Thymus (tissue), 11 donors: ENCODE results near the gene RABL6. TPM values are rescaled to one million over a fixed set of nuclear protein-coding genes. Genes with fewer than 3 reads are reported as not detected.
"Not testable (repeated sequence)": the region's sequence is repeated elsewhere in the genome, so short reads cannot be mapped to it uniquely, and the experiment has no call there.

Experiments
- DNase-seq, 9 donors: peaks; one replicate each; pipeline ENCODE4 v3.0.0-alpha.2; 2013; ENCODE audit warnings: low spot score in 9 of 9, low read depth in 6 of 9, missing footprints in 1 of 9
- H3K27ac ChIP-seq, 2 donors: one replicate each; pipeline ENCODE4 v1.5.1; 2013; ENCODE audit warnings: control low read depth in 1 of 2, low read depth in 1 of 2, low read length in 1 of 2, mild to moderate bottlenecking in 1 of 2, moderate library complexity in 1 of 2
- H3K27me3 ChIP-seq, 2 donors: one replicate each; pipeline ENCODE4 v1.5.1; 2013; ENCODE audit warnings: low read length in 1 of 2; ENCODE audit not compliant: control insufficient read depth in 2 of 2, insufficient read depth in 1 of 2
- H3K36me3 ChIP-seq, 2 donors: one replicate each; pipeline ENCODE4 v1.5.1; 2013; ENCODE audit warnings: low read length in 1 of 2, mild to moderate bottlenecking in 1 of 2, moderate library complexity in 1 of 2; ENCODE audit not compliant: control insufficient read depth in 2 of 2, insufficient read depth in 2 of 2
- H3K4me1 ChIP-seq, 2 donors: one replicate each; pipeline ENCODE4 v1.5.1; 2013; ENCODE audit warnings: low read length in 2 of 2; ENCODE audit not compliant: control insufficient read depth in 2 of 2, insufficient read depth in 2 of 2
- H3K4me3 ChIP-seq, 2 donors: one replicate each; pipeline ENCODE4 v1.5.1; 2013; ENCODE audit warnings: low read length in 2 of 2, control low read depth in 1 of 2, mild to moderate bottlenecking in 1 of 2
- H3K9me3 ChIP-seq, 2 donors: one replicate each; pipeline ENCODE4 v1.5.1; 2013; ENCODE audit warnings: low read length in 1 of 2, mild to moderate bottlenecking in 1 of 2; ENCODE audit not compliant: control insufficient read depth in 2 of 2, insufficient read depth in 1 of 2
- WGBS: extraction: QIAGEN DNeasy Blood & Tissue Kit; methylation state at CpG from one replicate; pipeline ENCODE4 v1.1.7; 2013; 5-methylcytosine and 5-hydroxymethylcytosine counted together
- polyA plus RNA-seq: library from polyadenylated mRNA; stranded (reverse); fragments of 200-250 nt; gene quantifications from one replicate; pipeline ENCODE4 v1.2.3, GENCODE V29; 2013
- total RNA-seq: library from RNA; stranded (reverse); fragments of 120-200 nt; gene quantifications from one replicate; pipeline ENCODE4 v1.2.4, GENCODE V29; 2013
- donor health status: healthy.

The RABL6 gene
- total and polyA plus RNA-seq, 2 donors, result 43.4 to 55.1 TPM

DNA sequence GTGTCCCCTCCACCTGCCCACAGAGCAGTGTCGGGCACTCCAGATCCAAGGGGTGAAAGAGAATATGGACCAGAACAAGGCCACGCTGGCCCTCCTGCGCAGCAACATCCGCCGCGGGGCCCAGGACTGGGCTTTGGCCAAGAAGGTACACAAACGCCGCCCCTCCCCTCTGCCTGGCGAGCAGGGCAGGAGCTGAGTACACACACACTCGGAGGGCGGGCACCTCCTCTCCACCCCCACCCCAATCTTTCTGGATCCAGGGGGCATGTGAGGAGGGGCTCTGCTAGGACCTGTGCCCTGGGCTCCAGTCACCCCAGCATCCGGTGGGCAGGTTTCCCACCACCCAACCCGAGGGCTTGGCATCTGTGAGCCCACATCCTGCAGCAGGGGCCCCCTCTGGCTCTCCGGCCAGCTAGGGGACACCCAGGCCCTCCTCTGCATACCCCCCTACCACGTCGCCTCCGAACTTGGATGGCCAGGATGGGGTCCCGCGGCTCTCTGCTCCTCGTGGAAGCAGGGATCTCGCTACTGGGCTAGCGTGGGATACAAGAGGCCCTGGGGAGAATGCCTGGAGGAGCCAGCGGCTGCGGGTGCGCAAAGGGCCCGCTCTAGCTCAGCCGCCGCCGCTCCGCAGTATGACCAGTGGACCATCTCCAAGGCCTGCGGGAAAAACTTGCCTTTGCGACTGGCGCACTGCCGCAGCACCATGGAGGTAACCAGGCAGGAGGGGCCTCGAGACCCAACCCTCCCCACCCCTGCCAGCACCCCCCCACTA lies 8.5 kb upstream of the RABL6 start:
- Histone ChIP-seq H3K36me3 (peaks cover 4 to 6% of the 10 kb centered on the region in 2 donors), H3K4me3 (peak overlapping the region; percentile 44 to 55), H3K27ac (peak overlapping the region in 1 of 2 donors; percentile 89), H3K9me3 (peaks cover 0 to 10% of the 10 kb centered on the region in 2 donors), H3K4me1 (peaks cover 32 to 70% of the 10 kb centered on the region in 2 donors), H3K27me3 (peaks cover 0 to 35% of the 10 kb centered on the region in 2 donors)
- 32% methylated on average over 35 of the region's 35 CpGs for WGBS
- DNase-seq, result peak in 1 of 9 donors; percentile 47

DNA sequence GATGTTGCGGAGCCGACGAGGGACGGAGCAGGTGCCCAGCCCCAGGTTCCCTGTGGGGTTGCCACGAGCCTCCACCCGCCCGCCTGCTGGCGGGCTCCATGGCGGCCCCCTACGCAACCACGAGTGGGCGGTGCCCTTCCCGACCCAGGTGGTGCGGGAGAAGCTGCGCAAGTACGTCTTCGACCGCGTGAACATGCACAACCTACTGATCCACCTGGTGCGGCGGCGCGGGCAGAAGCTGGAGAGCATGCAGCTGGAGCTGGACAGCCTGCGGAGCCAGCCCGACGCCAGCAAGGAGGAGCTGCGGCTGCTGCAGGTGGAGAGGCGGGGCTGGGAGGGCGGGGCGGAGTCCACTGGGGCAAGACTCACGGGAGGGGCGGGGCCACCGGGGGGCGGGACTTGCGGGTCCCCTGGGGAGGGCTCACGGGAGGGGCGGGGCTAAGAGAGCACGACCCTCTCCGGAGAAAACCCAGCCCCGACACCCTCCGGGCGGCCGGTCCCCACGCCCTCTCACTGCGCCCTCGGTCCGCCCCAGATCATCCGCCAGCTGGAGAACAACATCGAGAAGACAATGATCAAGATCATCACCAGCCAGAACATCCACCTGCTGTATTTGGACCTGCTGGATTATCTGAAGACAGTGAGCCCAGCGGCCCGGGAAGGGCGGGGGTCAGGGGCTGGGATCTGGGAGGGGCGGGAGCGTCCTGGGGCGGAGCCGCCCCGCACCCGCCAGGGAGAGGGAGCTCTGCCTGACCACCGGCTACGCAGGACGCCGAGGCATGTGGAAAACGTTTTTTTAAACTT lies 7.7 kb upstream of the RABL6 start:
- Histone ChIP-seq H3K36me3 (no peaks in the 10 kb centered on the region), H3K27ac (peak overlapping the region; percentile 69 to 89), H3K9me3 (peaks cover 0 to 10% of the 10 kb centered on the region in 2 donors), H3K4me3 (peak overlapping the region; percentile 44 to 55), H3K4me1 (peaks cover 30 to 62% of the 10 kb centered on the region in 2 donors), H3K27me3 (peaks cover 0 to 35% of the 10 kb centered on the region in 2 donors)
- peak in 8 of 9 donors; percentile 67 to 95 (median 90) for DNase-seq
- under 1% methylated on average over 63 of the region's 63 CpGs for WGBS

DNA sequence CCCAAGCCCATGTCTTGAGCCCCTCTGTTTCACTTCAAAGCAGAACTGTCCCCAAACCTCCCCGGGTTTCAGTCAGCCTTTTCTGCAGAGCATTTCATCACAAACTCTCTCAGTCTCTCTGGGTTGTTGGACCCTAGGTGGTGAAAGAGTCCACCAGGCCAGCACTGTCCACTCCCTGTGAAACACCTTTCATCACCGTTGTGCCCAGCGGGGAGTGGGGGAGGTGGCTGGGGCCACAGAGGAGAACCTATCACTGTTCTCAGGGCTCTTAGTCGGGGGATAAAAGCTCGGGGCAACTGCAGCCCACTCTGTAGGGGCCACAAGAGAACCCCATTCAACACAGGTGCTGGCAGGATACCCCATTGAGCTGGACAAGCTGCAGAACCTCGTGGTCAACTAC lies 5.4 kb upstream of the RABL6 start:
- no peak overlapping the region for H3K4me3 ChIP-seq
- peaks cover 0 to 10% of the 10 kb centered on the region in 2 donors for H3K9me3 ChIP-seq
- H3K36me3 ChIP-seq, result peaks cover 0 to 2% of the 10 kb centered on the region in 2 donors
- H3K4me1 ChIP-seq, result peaks cover 23 to 51% of the 10 kb centered on the region in 2 donors
- no peak for DNase-seq
- WGBS, result 83% methylated on average over 6 of the region's 6 CpGs
- H3K27ac ChIP-seq, result no peak overlapping the region
- peaks cover 0 to 31% of the 10 kb centered on the region in 2 donors for H3K27me3 ChIP-seq

DNA sequence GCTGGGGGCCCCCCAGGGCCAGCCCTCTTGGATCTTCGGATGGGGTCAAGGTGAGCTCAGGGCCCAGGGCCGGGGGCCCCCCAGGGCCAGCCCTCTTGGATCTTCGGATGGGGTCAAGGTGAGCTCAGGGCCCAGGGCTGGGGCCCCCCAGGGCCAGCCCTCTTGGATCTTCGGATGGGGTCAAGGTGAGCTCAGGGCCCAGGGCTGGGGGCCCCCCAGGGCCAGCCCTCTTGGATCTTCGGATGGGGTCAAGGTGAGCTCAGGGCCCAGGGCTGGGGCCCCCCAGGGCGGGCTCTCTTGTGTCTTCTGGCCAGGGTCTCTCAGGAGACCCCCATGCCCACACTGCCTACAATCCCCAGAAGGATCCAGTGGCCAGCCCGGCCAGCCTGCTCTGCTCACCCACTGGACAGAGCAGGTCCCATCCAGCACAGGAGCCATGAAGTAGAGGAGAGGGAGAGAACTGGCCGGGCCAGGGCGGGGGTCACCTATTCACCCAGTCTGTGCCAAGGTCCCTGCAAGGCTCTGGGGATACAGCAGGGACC lies 4.7 kb upstream of the RABL6 start:
- peaks cover 0 to 10% of the 10 kb centered on the region in 2 donors for H3K9me3 ChIP-seq
- not testable (repeated sequence) for H3K4me3 ChIP-seq, H3K36me3 ChIP-seq, H3K27ac ChIP-seq, DNase-seq
- H3K4me1 ChIP-seq, result peaks cover 23 to 46% of the 10 kb centered on the region in 2 donors
- peaks cover 0 to 29% of the 10 kb centered on the region in 2 donors for H3K27me3 ChIP-seq
- WGBS, result 96% methylated on average over 8 of the region's 9 CpGs

DNA sequence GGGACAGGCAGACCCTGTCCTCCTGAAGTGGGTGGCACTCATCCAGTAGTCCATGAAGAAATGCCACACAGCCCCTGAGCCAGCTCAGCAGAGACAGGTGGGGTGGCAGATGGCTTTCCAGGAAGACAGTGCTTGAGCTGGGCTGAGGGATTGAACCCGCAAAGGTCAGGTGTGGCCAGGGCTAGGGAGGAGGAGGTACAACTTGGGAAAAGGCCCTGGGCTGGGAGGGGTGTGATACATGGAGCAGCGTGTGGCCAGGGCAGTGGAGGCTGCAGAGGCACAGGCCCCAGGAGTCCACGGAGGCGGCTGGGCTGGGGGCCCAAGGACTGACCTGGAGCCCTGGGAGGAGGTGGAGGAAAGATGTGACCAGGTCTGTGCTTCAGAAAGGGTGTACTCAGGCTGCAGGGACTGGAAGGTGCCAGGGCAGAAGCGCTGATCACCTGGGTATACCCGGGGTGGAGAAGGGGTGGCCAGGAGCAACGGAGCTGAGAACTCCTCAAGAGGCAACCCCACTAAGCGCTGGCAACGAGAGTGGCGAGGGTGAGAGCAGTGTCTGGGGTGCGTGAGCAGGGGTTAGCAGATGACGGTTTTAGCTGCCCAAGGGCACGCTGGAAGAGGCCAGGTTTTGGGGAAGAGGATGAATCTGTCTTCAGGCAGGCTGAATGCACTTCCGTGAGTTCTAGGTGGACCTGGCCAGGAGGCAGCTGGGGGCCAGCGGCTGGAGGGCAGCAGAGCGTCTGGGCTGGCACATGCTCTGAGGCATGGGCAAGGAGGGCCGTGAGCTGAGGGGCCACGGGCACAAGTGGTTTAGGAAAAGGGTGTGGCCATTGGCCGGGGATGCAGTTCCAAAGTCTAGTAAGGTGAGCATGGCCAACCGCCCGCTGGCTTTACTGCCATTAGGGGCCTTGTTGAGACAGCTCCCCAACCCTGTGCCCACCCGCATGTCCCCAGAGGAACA lies 3.9 kb upstream of the RABL6 start:
- DNase-seq, result no peak
- H3K27ac ChIP-seq, result no peak overlapping the region
- peaks cover 0 to 26% of the 10 kb centered on the region in 2 donors for H3K27me3 ChIP-seq
- no peak overlapping the region for H3K4me3 ChIP-seq
- WGBS, result 96% methylated on average over 22 of the region's 22 CpGs
- peaks cover 0 to 9% of the 10 kb centered on the region in 2 donors for H3K9me3 ChIP-seq
- H3K36me3 ChIP-seq, result peaks cover 0 to 2% of the 10 kb centered on the region in 2 donors
- peaks cover 25 to 42% of the 10 kb centered on the region in 2 donors for H3K4me1 ChIP-seq

DNA sequence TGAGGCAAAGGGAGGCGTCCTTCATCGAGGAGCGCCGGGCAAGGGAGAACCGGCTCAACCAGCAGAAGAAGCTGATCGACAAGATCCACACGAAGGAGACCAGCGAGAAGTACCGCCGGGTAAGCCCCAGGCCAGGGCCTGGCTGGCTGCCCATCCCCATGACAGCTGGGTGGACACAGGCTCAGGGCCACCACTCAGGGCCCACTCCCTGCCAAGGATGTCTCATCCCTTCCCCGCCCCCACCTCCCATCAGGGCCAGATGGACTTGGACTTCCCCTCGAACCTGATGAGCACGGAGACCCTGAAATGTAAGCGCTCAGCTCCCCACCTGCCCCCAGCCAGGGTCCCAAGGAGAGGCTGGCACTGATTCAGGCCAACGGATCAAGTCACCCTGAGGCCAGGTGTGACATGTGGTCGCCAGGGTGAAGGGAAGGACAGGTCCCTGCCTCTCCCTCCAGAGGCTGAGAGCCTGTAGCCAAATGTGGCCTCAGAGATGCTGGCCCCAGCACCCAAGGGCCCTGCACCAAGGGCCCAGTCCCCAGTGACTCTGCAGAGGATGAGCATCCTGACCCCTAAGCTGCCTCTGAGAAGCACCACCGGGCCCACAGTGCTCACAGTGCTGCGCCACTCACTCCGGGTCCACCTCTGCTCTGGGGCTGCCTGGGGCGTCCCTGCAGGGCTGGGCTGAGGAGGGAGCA lies 3.1 kb upstream of the RABL6 start:
- H3K36me3 ChIP-seq, result peaks cover 2 to 3% of the 10 kb centered on the region in 2 donors
- H3K27me3 ChIP-seq, result peaks cover 0 to 17% of the 10 kb centered on the region in 2 donors
- peaks cover 0 to 5% of the 10 kb centered on the region in 2 donors for H3K9me3 ChIP-seq
- peaks cover 24 to 42% of the 10 kb centered on the region in 2 donors for H3K4me1 ChIP-seq
- no peak overlapping the region for H3K27ac ChIP-seq
- 96% methylated on average over 20 of the region's 20 CpGs for WGBS
- no peak overlapping the region for H3K4me3 ChIP-seq
- no peak for DNase-seq

DNA sequence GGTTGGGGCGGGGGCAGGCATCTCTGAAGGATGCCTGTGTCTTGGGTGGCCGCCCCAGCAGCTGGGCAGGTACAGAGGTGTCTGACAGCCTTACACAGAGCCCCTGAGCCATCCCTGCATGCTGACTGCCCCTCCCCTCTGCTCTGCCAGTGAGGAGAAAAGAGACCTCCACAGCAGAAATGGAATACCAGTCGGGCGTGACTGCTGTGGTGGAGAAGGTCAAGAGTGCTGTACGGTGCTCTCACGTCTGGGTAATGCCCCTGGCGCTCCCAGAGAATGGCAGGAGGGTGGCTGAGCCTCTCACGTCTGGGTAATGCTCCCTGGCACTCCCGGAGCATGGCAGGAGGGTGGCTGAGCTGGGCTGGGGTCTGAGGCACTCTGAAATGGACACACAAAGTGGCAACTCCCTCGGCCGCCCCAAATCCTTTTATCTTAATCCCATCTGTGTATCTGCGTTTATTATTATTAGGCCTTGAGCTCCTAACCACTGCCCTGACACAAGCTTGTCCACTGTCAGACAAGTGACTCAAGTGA lies 2.5 kb upstream of the RABL6 start:
- H3K36me3 ChIP-seq, result peaks cover 6 to 8% of the 10 kb centered on the region in 2 donors

More for the DNA sequence above, 2.5 kb upstream of the RABL6 start:
- no peak overlapping the region for H3K4me3 ChIP-seq
- peaks cover 0 to 5% of the 10 kb centered on the region in 2 donors for H3K9me3 ChIP-seq
- H3K27ac ChIP-seq, result no peak overlapping the region
- peaks cover 0 to 13% of the 10 kb centered on the region in 2 donors for H3K27me3 ChIP-seq
- WGBS, result 97% methylated on average over 12 of the region's 12 CpGs
- H3K4me1 ChIP-seq, result peaks cover 24 to 41% of the 10 kb centered on the region in 2 donors
- DNase-seq, result no peak
